ENCODE measurements around the gene CDH13. TPM values are rescaled to one million over a fixed set of nuclear protein-coding genes. Genes with fewer than 3 reads are reported as not detected.

The CDH13 gene
- polyA plus RNA-seq, 10 donors = 32.5 to 56.9 (median 47.0) TPM

GRCh38 chr16:82936941-82937551 lies 310.3 kb downstream of the CDH13 start:
- DNase-seq = peak in 1 of 3 donors; percentile 6

- peak in 1 of 3 donors; percentile 7 for DNase-seq
These were observed 311.3 kb downstream of the CDH13 start for GRCh38 chr16:82937926-82938520.

DNA sequence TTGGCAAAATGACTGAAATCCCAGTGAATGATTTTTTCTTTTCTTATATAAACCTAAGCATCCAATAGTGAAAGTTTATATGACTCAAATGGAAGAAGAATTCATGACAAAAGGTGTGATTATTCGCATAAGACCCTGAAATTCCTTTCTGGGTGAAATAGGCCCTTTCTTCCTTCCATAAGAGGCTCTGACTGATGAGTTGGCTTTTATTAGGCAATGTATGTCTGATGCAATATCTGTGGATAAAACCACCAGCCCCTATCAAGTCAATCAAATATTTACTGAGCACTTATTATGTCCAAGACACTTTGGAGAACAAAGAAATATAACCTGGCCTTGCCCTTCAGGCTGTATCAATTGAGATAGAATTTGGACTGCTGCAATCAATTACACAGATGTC lies 316.6 kb downstream of the CDH13 start:
- DNase-seq = no peak

DNA sequence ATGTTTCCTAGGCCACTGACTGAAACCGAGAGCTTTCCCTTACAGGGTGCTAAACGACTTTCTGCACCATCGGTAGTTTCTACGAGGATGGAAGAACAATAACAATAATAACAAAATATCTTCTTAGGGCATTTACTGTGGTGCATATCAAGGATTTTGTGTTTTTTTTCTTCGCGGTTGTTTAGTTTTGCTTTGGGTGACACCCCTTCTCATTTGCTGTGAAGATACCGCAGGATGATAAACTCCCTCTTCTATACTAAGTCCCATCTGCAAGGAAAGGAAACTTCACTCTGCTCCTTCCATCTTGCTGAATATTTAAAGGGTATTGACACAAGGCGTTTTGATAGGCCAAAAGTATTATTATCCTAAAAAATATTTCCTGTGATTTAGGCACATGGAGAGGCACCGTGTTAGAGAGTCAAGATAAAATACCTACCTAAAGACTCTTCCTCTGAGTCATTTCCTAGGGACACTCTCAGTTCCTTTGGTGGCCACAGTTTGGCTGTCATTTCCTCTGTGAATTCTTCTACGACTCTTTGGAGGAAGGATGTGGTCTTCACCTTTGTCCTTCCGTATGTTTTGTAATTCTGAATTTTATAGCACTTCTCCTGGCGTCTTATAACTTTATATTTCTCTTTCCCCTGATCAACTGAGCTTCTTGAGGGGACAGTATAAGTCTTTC lies 318.8 kb downstream of the CDH13 start:
- DNase-seq = no peak

- no peak for DNase-seq
These were observed 320.9 kb downstream of the CDH13 start for GRCh38 chr16:82947698-82948097.

DNA sequence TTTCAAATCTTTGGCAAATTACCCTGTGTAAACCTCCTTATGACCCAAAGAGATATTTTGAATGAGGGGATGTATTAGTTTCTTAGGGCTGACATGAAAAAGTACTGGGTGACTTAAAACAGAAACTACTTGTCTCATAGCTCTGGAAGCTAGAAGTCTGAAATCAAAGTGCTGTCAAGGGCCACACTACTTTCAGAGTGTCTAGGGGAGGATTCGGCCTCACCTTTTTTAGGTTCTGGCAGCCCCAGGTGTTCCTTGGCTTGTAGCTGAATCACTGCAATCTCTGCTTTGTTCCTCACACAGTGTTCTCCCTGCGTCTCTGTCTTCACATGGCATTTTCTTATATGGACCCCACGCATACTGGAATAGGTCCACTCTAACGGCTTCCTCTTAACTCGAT lies 322.2 kb downstream of the CDH13 start:
- no peak for DNase-seq

- DNase-seq = no peak
These were observed 326.7 kb downstream of the CDH13 start for GRCh38 chr16:82953517-82953916.

DNA sequence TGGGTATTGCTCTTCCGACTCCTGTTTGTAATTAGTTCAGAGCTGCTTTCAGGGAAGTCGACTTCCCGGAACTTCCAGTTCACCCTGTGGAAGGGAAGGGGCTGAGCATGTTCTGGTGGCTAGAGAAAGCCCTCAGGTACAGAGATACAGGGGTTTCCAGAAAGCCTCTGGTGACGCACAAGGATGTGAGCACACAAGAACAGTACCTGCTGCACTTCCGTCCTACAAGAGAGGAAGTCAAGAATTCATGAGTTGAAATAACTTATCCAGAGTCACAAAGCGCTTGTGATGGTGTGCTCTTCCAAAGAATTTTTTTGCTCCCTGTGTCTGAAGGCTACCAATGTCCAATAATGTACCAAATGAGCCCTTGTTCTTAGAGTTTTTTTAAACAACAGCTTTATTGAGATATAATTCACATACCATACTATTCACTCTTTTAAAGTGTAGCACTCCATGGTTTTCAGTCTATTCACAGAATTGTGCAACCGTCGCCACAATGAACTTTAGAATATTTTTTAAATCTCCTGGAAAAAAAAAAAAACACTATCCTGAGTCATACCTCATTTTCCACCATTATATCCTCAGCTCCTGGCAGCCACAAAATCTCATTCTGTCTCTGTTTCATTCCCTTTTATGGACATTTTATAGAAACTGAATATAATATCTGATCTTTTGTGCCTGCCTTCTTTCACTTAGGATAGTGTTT lies 327.6 kb downstream of the CDH13 start:
- no peak for DNase-seq

DNA sequence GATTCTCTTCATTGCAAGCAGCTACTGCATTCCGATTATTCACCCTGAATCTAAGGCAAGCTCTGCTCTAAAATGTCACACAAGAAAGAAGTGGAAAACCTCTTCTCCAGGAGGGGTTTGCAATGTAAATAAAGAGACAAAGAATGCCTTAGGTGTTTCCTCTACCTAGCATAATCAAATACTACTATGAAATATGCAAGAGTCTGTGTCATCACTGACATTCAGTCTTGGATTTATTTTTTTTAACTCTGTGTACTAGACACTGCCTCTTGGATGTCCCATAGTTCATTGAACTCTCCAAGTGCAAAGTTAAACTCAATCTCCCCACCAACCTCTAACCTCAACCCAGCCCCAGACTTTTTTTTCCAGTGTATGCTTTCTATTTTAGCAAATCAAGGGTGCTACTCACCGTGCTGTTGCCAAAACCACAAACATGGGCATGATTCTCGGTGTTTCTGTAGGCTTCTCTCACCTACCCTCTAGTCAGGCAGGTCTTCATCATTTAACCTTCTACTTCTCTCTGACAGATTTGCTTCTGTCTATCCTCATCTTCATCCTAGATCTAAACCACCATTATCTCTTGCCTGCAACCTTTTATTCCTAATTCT lies 329.1 kb downstream of the CDH13 start:
- DNase-seq = no peak

GRCh38 chr16:82957212-82957611 lies 330.4 kb downstream of the CDH13 start:
- DNase-seq = no peak

DNA sequence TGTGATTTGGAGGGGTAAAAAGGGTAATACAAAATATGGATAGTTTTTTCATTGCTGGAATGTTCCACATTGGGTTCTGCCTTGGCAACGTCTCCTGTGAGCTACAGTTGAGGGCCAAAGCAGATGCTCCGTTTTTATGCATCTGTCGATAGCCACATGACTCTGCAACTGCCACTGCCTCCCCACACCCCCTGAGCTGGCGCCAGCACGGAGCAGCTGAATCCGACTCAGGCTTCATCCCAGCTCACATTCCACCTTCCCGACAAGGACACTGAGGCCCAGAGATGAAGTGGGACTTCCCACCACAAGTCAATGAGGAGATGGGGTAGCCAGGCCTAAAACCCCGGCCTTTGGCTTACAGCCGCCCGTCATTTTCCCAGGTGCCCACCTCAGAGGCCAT lies 334.1 kb downstream of the CDH13 start:
- peak; percentile 16 to 52 (median 48) for DNase-seq

- DNase-seq = peak in 1 of 3 donors; percentile 25
These were observed 336.9 kb downstream of the CDH13 start for GRCh38 chr16:82963653-82964052.

- no peak for DNase-seq
These were observed 339.0 kb downstream of the CDH13 start for GRCh38 chr16:82965808-82966207.

DNA sequence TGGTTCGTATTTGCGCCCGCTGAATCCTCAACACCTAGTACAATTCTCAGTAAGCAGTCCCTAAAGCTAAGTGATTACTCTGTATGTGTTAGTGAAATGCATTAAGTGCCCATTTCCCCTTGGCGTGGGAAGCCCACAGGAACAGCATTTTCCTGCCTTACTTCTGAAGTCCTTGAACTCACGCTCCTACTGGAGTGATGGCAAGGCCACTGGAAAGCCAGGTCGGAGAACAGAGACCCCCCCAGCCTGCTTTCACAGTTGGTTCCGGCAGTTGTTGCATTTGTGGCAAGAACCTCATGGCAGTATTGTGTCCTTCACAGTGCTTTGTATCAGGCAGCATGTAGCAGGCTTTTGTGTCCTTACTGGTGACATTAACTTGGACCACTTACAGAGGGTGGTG lies 340.7 kb downstream of the CDH13 start:
- no peak for DNase-seq

DNA sequence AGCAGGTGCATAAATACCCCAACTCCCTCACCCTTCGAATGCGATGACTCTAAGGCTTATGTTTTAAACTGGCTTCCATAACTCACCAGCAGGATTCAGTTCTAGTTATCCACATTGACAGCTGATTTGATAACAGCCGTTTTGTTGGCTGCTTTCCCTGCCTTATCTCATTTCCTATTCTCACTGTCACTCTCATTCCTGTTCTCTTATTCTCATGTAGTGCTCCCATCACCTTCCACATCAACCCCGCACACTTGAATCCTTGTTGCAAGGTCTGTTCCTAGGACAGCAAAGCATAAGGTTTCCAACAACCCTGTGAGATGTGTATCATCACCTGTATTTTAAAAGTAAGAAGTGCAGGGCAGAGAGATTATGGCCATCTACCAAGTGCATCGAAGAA lies 344.4 kb downstream of the CDH13 start:
- DNase-seq = no peak

DNA sequence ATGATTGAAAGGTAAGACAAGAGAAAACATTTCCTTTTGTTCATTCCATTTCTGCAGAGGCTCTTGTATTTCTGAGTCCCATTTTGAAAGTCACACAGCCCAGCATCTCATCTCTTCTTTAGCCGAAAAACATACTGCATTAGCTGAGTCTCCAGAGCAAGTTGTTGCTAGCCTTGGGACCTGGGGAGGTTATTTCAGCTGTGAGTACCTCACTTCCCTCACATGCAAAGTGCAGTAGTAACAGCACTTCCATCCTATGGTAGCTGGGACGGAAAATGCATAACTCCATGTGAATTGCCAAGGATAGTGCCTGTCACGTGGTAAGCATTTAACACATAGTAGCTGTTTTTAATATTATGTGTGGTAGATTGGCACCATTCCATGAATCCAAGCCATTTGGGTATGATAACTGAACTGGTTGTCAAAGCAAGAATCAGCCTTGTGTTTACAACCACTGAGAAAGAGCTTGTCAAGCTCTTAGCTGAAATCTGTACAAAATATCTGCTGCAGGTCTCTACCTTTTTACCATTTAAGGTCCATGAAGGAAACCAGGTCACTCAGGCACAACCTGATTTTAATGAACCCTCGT lies 345.7 kb downstream of the CDH13 start:
- peak in 1 of 3 donors; percentile 14 for DNase-seq

GRCh38 chr16:82979406-82980111 lies 352.8 kb downstream of the CDH13 start:
- no peak for DNase-seq

DNA sequence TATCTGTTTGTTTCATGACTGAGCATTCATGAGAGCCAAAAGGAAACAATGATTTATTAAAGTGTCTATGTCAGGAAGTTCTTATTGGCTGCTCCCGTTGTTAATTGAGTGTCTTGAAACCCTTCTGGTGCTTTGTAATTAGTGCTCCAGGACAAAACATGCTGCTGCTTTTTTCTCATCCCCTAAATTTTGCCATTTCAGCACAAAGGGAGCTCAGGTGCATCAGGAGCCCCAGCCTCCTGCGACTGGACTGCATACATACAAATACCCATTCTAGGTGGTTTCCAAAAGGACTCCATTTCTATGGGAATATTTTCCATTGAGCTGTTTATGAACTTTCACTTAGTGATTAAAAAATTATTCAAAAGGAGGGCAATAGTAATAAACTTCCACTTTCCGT lies 354.0 kb downstream of the CDH13 start:
- DNase-seq = no peak

GRCh38 chr16:82987767-82988166 lies 361.0 kb downstream of the CDH13 start:
- no peak for DNase-seq

DNA sequence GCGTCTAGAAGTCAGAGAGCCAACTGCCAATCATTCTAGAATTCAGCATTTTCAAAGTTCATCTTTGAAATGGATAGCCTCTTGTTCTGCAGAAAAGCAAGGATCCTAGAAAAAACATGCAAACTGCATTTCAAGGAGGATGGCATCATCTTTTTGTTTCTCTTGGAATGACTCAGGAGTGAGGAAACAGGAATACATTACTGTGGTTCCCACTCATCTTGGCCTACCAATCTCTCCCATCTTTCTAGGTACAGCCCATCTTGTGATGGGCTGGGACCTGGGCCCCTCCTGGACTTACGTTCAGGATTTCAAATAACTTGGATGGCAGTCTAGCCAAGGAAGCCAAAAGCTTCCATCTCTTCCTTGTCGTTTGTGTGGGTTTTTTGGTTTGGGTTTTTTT lies 363.4 kb downstream of the CDH13 start:
- no peak for DNase-seq

- DNase-seq = no peak
These were observed 364.6 kb downstream of the CDH13 start for GRCh38 chr16:82991410-82991809.

Measured in muscle of back (tissue), 11 donors.